Stimulated activated CD4-positive, alpha-beta T cell treated with anti-CD3 and anti-CD28 coated beads, Interleukin-4, amount 100 ng/mL, for 1 hour (primary cell): ENCODE results near the gene SPIN1.

ENCODE experiments used
- DNase-seq: peaks from one replicate; pipeline ENCODE4 v3.0.0-alpha.2; 2020

The SPIN1 gene

DNA sequence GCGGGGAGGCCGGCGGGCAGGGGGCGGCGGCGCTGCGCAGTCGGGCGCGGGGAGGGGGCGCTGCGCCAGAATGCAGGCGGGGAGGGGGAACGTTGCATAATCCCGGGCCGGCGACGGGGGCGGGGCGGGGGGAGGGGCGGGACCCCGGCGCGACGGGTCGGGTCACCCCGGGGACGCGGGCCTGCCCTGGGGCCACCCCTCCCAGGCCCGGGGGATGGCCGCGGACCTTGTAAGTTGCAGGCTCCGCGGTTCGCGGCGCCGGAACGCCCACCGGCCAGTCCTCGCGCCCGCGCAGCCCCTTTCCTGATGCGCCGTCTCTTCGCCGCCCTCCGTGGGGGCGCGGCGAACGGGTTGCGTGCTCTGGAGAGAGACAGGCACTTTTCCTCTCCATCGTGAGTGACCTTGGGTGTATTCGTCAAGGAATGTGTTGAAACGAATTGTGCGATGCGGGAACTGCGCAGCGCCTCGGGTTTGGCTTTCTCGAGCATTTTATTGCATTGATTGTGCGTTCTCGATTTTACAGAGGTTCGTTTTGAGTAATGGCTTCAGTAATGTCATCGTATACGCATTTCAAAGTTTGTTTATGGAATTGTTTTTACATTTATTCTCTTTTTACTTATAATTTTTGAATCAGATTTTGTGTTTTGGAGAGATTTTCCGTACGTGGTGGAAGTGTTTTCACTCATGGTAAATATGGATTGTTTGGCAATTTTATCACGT lies 802 bp downstream of the SPIN1 start:
- DNase-seq: no peak

DNA sequence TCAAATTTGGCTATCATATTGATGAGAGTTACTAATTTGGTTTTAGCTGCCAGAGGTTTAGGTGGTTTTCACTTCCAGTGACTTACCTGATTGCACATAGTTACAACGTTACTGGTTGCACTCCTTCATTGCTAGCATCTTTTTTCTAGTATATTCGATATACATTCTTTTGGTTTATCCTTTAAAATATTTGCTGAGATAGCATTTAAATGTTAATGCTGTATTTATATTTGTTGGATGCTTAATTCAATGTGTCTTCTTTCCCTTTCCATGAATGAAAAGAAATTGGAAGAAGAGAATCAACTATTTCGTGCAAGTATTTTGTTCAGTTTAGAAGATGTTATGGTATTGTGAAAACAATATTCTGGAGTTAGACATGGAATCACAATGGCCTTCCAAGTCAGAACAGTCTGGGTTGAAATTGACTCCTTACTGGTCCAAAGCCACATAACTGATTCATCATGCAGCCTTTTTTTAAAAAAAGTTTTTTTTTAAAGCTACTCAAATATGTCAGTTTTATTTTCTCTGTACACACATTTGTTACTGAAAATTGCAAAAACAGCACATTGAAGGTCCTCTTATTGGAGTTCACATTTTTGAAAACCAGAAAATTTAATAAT lies 2.2 kb downstream of the SPIN1 start:
- no peak for DNase-seq

DNA sequence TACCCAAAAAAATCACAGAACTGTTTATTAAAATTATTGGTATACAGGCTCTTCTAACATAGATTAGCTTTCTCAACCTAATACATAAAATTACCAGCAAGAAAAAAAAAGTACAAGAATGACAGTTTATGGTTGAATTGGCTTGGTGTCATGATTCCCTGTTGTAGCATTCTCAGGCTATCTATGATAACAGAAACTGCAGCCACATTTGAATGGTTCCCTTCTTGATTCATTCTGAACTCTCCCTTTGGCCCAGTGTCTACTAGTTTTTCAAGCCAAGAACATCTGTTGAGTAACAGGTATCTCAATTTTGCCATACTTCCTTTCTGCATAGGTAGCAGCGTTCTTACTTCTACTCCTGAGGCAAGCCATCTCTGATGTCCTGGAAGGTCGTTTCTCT lies 3.0 kb downstream of the SPIN1 start:
- DNase-seq: no peak

DNA sequence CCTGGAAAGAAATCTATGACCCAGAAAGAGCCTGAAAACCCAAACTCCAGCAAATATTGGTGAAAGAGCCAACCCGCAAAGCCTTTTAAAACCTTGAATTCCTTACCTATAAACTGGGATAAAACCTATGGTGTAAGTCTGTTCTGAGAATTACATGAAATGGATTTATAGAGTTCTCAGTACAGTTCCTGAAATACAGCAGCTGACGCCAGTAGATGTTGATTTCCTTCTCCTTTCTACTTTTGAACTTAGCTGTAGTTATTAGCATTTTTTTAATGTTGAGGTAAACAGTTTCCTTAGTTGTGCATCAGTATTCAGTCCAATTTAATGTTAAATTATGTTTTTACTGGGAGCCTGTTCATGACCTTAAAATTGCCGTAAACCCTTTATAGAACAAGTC lies 3.7 kb downstream of the SPIN1 start:
- no peak for DNase-seq

DNA sequence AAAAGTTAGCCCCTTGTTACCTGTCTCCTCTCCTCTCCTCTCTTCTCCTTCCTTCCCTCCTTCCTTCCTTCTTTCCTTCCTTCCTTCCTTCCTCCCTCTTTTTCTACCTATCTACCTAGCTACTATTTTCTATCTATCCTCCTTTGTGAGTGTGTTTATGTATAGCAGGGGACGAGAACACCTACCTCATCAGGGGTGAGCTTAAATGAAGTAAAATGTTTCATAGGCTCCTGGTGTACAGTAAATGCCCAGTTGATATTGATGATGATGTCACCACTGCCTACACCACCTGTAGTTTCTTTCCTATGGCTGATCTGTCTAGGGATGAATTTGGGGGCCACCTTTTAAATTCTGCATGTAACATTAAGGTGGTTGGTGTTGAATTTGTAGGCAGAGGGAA lies 4.3 kb downstream of the SPIN1 start:
- no peak for DNase-seq

DNA sequence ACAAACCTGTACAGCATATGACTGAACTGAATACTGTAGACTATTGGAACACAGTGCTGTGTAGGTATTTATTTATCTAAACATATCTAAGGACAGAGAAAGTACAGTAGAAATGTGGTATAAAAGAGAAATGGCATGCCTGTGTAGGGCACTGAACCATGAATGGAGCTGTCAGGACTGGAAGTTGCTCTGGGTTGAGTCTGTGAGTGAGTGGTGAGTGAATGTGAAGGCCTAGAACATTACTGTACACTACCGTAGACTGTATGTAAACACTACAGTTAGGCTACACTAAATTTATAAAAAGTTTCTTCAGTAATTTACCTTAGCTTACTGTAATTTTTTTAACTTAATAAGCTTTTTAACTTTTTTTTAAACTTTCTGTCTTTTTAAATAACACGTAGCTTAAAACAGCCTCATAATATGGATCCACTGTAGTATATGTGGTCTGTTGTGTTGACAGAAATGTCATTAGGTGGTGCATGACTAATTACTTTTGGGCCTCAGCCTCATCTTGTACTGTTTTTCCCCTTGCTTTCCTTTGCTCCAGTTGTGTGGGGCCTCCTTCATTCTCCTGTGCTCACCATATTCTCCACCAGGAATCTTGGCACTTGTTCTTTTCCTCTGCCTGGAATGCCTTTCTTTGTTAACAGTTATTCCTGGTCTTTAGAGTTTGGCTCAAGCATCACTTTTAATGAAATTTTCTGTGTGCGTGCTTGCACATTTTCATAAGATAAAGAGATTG lies 8.8 kb downstream of the SPIN1 start:
- DNase-seq: no peak

DNA sequence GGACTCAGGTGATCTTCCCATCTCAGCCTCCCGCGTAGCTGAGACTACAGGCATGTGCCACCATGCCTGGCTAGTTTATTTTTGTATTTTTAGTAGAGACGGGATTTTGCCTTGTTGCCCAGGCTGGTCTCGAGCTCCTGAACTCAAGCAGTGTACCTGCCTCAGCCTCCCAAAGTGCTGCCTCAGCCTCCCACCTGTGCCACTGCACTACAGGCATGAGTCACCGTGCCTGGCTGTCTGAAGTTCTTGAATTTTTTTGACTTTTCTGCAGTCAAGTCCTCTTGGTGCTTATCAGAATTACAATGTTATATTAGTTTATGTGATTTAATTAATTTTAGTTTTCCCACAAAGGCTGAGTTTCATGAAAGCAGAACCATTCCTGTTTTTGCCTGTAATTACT lies 9.8 kb downstream of the SPIN1 start:
- DNase-seq: no peak

DNA sequence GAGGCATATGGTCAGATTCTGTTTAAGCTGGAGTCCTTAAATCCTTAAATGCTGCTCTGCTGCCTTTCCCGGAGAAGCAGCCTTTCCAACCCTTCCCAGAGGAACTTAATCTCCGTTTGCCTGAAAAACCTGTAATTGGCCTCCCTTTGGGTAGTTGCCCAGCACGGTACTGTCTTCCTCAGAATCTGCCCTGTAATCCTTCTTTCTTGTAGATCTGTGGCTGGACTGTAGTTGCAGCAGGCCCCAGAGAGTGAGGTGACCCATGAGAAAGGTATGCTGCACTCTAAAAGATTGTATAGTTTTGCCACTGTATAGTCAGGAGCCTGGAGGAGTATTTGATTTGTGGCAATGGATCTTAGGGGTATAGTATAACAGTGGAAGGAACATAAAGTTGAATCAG lies 11.7 kb downstream of the SPIN1 start:
- DNase-seq: no peak

DNA sequence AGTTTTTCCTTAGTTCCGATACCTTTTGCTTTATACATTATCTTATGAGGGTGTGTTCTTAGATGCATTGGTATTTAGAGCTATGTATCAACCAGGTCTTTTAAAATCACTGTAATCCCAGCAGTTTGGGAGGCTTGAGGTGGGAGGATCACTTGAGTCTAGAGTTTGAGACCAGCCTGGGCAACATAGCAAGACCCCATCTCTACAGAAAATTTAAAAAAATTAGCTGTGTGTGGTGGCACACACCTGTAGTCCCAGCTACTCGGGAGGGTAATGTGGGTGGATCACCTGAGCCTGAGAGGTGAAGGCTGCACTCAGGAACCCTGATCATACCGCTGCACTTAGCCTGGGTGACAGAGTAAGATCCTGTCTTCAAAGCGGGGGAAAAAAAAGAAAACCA lies 15.1 kb downstream of the SPIN1 start:
- DNase-seq: no peak

DNA sequence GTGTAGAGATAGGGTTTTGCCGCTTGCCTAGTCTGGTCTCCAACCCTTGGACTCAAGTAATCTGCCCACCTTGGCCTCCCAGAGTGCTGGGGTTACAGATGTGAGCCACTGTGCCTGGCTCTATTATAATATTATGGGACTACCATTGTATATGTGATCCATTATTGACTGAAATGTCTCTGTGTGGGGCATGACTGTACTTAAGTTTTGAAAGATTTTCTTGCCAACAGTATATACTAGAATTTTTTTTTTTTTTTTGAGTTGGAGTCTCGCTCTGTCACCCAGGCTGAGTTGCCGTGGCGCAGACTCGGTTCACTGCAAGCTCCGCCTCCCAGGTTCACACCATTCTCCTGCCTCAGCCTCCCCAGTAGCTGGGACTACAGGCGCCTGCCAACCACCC lies 17.8 kb downstream of the SPIN1 start:
- no peak for DNase-seq

DNA sequence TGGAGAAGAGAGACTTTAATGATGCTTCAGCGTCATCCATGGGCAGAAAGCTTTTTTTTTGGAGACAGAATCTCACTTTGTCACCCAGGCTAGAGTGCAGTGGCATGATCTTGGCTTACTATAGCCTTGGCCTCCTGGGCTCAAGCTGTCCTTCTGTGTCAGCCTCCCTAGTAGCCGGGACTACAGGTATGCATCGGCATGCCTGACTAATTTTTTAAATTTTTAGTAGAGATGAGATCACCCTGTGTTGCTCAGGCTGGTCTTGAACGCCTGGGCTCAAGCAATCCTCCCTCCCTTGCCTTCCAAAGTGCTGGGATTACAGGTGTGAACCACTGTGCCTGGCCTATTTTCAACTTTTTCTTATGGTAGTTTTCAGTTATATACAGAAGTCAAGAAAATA lies 23.2 kb downstream of the SPIN1 start:
- no peak for DNase-seq

DNA sequence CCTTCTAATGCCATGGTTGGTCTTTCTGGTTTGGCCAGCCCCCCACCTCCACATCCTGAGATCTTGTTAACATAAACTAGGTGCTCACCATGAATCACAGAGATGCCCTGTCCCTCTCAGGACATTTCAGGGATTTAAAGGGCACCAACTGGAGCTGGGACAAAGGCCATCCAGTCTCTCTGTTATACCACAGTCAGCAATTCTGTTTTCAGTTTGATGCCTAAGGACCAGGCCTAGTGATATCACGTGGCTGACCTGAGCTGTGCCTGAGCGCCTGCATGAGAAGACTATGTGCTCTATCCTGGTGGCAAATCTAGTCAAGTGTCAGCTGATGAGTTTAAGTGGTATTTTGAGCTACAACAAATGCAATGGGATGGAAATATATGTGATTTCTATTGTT lies 26.1 kb downstream of the SPIN1 start:
- DNase-seq: no peak

DNA sequence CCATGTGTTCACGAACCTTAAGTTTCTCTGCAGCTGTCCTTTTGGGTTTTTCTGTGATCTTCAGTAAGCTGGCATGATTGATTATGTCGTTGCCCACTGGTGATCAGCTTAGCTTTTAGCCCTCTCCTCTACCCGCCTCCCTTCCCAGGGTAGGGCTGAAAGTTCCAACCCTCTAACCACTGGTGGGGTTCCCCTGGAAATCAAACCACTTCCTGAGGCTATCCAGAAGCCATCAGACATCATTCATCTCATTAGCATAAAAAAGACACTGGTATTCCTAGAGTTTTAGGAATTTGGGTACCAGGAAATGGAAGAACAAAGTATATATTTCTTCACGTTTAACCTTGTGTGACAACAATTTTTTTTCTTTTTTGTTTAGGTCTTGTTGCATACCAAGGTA lies 29.8 kb downstream of the SPIN1 start:
- DNase-seq: no peak

DNA sequence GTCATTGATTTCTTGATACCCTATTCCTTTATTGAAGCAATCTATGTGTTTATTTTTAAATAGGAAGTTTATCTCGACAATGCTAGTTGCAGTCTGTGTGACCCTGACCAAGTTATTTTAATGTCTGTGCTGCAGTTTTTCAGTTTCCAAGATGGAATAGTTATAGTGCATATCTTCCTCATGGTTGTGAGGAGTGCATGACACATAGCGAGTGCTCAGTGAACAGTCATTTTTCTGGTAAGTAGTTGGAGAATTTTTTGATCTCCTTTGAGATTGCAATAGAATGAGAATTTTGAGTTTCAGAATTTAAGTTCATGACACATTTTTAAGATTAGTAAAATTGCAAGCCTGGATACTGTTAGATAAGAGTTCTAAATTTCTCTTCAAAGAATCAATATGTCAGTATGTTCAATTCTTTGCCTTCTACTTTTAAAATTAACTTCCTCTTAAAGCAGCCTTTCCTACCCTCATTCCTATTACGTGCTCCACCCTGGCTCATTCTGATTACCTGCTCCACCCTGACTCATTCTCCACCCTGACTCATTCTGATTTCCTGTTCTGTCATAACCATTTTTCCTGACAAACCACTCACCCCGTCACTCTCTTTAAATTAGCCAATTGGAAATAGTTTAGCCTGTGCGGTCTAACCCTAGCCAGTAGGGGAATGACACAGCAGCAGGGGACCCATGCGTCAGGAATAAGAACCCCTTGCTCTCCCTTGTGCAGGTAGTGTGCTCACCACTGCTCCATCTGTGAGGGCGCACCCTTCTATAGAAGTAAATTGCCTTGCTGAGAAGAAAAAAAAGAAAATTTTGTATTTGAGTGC lies 30.7 kb downstream of the SPIN1 start:
- DNase-seq: no peak

DNA sequence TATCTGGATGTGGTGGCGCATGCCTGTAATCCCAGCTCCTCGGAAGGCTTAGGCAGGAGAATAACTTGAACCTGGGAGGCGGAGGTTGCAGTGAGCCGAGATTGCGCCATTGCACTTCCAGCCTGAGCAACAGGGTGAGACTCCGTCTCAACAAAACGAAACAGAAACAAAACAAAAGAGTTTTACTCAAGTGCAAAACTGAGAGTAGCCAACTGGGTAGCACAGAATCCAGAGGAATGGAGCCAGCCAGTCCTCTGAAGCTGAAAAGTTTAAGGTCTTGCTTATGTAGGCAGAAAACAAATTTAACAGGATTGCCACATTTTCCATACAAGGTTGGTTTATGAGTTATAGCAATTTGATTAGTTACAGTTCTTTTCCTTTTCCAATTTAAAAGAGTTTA lies 32.0 kb downstream of the SPIN1 start:
- DNase-seq: no peak

DNA sequence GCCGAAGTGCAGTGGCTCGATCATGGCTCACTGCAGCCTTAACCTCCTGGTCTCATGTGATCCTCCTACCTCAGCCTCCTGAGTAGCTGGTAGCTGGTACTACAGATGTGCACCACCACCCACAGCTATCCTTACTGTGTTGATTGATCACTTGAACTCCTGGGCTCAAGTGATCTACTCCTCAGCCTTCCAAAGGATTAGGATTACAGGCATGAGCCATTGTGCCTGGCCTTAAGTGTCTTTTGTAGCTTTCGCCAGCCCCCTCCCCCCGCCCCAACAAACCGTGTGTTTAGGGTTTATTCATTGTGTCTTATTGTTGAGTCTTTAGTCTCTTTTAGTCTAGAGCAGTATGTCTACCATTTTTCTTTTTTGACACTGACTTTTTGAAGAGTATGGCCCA lies 33.1 kb downstream of the SPIN1 start:
- no peak for DNase-seq

DNA sequence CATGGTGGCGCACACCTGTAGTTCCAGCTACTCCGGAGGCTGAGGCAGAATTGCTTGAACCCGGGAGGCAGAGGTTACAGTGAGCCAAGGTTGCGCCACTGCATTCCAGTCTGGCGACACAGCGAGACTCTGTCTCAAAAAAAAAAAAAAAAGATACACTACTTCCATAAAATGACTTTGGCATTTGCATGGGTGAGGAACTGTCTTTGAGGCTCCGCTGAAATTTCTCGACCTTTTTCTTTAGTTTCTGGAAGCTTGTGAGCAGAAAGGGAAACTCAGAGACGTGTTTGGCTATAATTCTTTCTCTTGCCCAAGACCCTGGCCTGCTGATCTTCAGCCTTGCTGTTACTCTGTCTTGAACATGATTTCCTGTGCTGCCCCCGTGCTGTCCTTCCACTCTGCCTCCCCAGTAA lies 37.3 kb downstream of the SPIN1 start:
- no peak for DNase-seq

DNA sequence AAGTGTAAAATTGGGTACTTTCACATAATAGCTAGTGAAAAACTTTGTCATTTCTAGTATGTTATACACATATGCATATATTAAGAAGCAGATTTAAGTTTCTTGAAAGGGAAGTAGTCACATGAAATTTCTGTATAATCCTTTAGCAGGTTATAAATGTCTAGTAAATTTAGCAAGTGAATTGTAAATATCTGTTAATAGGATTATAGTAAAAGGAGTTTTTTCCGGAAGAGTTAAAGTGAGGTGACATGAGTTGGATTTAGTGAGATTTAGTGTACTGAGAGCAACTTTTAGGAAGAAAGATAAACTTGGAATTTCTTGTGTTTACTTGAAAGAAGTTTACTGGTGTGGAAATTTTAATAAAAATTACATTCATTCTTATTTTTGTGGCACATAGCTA lies 38.4 kb downstream of the SPIN1 start:
- no peak for DNase-seq

DNA sequence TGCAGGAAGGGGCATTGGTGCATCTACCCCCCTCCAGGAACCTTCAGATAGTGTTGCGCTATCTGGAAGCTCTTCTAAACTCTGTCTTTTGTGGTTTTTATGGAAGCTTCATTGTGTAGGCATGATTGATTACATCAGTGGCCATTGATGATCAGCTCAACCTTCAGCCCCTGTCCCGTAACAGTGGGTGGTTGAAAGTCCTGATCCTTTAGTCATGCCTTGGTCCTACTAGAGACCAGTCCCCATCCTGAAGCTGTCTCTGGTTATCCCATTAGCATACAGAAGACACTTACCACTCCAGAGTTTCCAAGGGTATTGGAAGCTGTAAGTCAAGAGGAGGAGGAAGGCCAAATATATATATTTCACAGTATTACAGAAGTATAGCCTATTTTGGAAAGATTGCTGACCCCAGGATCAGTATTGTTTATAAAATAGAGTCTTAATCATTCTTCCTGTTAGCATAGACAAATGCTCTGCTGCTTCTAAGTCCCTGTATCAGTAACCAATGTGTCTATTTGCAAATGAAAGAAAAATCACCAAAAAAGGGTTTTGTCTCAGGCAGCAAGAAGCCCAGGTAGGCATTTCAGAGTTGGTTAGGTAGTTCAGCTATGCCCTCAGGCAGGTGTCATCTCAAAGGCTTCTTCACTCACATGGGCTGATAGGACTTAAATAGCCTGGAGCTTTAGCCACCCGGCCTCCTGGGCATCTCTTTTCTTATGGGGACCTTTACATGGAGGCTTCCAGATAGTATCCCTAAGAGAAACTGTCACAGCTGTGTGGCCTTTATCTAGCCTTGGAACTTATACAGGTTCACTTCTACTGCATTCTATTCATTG lies 41.6 kb downstream of the SPIN1 start:
- no peak for DNase-seq

DNA sequence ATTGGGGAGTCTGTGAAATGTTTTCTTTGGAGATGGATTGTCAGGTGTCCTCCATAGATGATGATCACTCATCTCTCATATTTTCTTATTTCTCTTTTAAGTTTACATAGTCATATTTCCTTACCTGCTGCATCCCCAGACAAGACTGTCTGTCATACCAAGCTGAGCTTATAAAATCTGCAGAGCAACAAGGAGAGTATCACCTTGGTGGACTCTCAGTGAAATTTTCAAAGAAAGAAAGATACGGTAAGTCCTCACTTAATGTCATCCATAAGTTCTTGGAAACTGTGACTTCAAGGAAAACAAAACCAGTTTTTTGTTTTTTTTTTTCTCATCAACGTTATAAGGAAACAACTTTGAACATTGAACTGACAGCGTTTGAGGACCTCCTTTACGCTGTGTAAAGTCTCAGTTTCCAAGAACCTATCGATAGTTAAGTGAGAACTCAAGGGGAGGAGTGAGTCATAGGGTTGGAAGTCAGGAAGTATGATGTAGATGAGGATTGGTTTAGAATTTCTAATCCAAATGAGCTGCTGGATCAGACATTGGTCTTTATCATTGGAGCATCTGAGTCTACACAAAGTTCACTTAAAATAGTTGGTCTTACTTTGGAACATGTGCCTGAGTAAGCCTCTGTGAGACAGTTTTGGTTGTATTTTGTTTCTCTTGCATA lies 45.5 kb downstream of the SPIN1 start:
- no peak for DNase-seq

DNA sequence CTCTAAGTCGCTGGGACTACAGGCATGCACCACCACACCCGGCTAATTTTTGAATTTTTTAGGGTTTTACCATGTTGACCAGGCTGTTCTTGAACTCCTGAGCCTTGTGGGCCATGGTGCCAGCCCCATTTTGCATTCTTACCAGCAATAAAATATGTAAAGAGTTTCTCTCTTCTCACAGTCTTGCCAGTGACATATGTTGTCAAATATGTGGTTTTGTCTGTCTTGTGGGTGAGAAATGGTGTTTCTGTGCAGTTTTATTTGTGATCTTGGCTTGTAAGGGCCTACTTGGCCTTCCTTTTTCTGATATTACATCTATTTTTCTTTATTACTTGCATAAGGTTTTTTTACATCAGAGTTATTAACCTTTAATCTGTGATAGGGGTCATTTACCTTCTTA lies 47.1 kb downstream of the SPIN1 start:
- DNase-seq: no peak

DNA sequence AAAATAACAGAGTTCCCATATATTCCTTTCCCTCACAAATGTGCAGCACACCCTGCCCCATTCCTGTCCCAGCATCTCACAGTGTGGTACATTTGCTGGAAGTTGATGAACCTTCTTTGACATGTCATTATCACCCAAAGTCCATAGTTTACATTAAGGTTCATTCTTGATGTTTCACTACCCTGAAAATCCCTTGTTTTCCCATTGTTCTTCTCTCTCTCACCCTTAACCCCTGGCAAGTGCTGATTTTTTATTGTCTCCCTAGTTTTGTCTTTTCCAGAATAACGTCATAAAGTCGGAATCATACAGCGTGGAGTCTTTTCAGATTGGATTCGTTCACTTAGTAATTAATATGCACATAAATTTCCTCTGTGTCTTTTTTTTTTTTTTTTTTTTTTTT lies 48.1 kb downstream of the SPIN1 start:
- no peak for DNase-seq
